ENCODE measurements around the gene BOLA2B. TPM values are rescaled to one million over a fixed set of nuclear protein-coding genes. Genes with fewer than 3 reads are reported as not detected.
"Not testable (repeated sequence)": the region's sequence is repeated elsewhere in the genome, so short reads cannot be mapped to it uniquely, and the experiment has no call there.

Gene BOLA2B
- total RNA-seq, 1 donor from 2014 or later: 82.9 TPM

DNA sequence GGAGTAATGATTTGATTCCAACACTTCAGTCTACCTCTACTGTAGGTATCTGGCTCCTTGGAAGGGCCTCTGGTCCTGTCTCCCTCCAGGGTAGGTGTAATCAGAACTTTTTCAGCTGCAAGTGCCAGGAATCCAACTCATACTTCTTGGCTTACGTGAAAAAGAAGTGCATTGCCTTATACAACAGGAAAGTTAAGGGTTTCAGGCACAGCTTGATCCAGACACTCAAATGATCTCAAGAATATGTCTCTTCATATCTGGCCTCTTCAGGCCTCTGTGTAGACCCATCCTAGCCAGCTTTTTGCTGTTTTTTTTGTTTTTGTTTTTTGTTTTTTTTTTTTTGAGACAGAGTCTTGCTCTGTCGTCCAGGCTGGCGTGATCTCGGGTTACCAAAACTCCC is 14.3 kb downstream of the BOLA2B start:
- DNase-seq (ENCODE audit: extremely low spot score, unreplicated experiment): no peak
- Mint-ChIP-seq H3K4me3 (no peak overlapping the region), H3K9me3 (no peaks in the 10 kb centered on the region), H3K4me1 (ENCODE audit: unreplicated experiment) (no peaks in the 10 kb centered on the region), H3K27ac (no peak overlapping the region), H3K36me3 (no peaks in the 10 kb centered on the region), H3K27me3 (no peaks in the 10 kb centered on the region)
- TF ChIP-seq, protein P1, sequence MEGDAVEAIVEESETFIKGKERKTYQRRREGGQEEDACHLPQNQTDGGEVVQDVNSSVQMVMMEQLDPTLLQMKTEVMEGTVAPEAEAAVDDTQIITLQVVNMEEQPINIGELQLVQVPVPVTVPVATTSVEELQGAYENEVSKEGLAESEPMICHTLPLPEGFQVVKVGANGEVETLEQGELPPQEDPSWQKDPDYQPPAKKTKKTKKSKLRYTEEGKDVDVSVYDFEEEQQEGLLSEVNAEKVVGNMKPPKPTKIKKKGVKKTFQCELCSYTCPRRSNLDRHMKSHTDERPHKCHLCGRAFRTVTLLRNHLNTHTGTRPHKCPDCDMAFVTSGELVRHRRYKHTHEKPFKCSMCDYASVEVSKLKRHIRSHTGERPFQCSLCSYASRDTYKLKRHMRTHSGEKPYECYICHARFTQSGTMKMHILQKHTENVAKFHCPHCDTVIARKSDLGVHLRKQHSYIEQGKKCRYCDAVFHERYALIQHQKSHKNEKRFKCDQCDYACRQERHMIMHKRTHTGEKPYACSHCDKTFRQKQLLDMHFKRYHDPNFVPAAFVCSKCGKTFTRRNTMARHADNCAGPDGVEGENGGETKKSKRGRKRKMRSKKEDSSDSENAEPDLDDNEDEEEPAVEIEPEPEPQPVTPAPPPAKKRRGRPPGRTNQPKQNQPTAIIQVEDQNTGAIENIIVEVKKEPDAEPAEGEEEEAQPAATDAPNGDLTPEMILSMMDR (conservative IDR thresholded peaks at IDR 0.05): no peak

DNA sequence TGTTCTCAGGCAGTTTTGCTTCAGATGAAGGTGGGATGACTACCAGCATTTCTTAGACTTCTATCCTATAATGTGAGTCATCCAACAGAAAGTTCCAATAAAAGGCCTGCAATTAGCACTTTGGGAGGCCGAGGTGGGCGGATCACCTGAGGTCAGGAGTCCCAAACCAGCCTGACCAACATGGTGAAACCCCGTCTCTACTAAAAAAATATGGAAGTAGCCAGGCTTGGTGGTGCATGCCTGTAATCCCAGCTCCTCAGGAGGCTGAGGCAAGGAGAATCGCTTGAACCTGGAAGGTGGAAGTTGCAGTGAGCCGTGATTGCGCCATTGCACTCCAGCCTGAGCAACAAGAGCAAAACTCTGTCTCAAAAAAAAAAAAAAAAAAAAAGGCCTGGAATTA is 16.6 kb downstream of the BOLA2B start:
- H3K4me1 Mint-ChIP-seq (ENCODE audit: unreplicated experiment); DNase-seq (ENCODE audit: extremely low spot score, unreplicated experiment); H3K4me3 Mint-ChIP-seq: not testable (repeated sequence)

DNA sequence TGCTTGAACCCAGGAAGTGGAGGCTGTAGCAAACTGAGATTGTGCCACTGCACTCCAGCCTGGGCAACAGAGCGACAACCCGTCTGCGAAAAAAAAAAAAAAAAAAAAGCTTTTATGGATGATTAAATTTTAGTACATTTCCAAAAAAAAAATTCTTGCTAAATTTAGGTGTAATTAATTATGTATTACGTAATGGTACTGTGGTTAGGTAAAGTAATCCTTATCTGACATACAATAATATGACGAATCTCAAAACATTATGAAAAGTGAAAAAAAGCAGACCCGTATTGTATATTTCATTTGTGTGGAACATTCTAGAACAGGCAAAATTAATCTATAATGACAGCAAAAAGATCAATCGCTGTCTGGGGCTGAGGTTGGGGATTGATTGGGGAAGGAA is 20.4 kb downstream of the BOLA2B start:
- DNase-seq (ENCODE audit: extremely low spot score, unreplicated experiment): no peak
- Mint-ChIP-seq H3K9me3 (no peaks in the 10 kb centered on the region), H3K27me3 (no peaks in the 10 kb centered on the region), H3K36me3 (no peaks in the 10 kb centered on the region), H3K4me3 (no peak overlapping the region), H3K27ac (no peak overlapping the region), H3K4me1 (ENCODE audit: unreplicated experiment) (no peaks in the 10 kb centered on the region)
- TF ChIP-seq, protein P1 (conservative IDR thresholded peaks at IDR 0.05): no peak

More for the DNA sequence above, 16.6 kb downstream of the BOLA2B start:
- H3K27me3 Mint-ChIP-seq, H3K36me3 Mint-ChIP-seq, H3K27ac Mint-ChIP-seq, H3K9me3 Mint-ChIP-seq: not testable (repeated sequence)

- not testable (repeated sequence) for H3K4me1 Mint-ChIP-seq (ENCODE audit: unreplicated experiment); H3K9me3 Mint-ChIP-seq; H3K36me3 Mint-ChIP-seq; H3K4me3 Mint-ChIP-seq; H3K27ac Mint-ChIP-seq; H3K27me3 Mint-ChIP-seq; DNase-seq (ENCODE audit: extremely low spot score, unreplicated experiment)
These were observed 23.3 kb downstream of the BOLA2B start for GRCh38 chr16:30170145-30170544.

DNA sequence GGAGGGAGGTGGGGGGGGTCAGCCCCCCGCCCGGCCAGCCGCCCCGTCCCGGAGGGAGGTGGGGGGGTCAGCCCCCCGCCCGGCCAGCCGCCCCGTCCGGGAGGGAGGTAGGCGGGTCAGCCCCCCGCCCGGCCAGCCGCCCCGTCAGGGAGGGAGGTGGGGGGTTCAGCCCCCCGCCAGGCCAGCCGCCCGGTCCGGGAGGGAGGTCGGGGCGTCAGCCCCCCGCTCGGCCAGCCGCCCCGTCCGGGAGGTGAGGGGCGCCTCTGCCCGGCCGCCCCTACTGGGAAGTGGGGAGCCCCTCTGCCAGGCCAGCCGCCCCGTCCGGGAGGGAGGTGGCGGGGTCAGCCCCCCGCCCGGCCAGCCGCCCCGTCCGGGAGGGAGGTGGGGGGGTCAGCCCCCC is 24.1 kb downstream of the BOLA2B start:
- H3K4me3 Mint-ChIP-seq; H3K27ac Mint-ChIP-seq; H3K9me3 Mint-ChIP-seq; DNase-seq (ENCODE audit: extremely low spot score, unreplicated experiment); H3K4me1 Mint-ChIP-seq (ENCODE audit: unreplicated experiment); H3K27me3 Mint-ChIP-seq; H3K36me3 Mint-ChIP-seq: not testable (repeated sequence)

DNA sequence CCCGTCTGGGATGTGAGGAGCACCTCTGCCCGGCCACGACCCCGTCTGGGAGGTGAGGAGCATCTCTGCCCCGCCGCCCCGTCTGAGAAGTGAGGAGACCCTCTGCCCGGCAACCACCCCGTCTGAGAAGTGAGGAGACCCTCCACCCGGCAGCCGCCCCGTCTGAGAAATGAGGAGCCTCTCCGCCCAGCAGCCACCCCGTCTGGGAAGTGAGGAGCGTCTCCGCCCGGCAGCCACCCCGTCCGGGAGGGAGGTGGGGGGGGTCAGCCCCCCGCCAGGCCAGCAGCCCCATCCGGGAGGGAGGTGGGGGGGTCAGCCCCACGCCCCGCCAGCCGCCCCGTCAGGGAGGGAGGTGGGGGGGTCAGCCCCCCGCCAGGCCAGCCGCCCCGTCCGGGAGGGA is 24.7 kb downstream of the BOLA2B start:
- H3K27ac Mint-ChIP-seq; H3K36me3 Mint-ChIP-seq; DNase-seq (ENCODE audit: extremely low spot score, unreplicated experiment); H3K27me3 Mint-ChIP-seq; H3K4me1 Mint-ChIP-seq (ENCODE audit: unreplicated experiment); H3K4me3 Mint-ChIP-seq; H3K9me3 Mint-ChIP-seq: not testable (repeated sequence)

DNA sequence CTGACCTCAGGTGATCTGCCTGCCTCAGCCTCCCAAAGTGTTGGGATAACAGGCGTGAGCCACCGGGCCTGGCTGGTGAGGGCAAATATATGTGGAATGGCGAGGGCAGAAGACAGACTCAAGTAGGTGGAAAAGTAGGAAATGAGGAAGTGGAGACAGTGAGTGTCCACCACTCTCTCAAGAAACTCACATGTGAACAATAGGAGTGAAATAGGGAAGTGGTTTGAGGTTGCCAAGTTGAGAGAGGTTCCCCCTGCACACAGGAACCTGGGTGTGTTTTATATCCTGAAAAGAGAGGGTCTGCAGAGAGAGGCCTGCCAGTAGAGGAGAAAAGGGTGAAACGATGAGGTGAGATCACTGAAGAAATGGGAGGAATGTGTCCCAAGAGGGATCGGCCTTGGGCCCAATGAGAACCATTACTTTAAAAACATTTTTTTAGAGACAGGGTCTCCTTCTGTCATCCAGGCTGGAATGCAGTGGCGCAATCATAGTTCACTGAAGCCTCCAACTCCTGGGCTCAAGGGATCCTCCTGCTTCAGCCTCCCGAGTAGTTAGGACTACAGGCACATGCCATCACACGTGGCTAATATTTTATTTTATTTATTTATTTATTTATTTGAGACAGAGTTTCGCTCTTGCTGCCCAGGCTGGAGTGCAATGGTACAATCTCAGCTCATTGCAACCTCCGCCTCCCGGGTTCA is 27.1 kb downstream of the BOLA2B start:
- DNase-seq (ENCODE audit: extremely low spot score, unreplicated experiment): no peak
- TF ChIP-seq, protein P1 (conservative IDR thresholded peaks at IDR 0.05): no peak
- Mint-ChIP-seq H3K4me3 (no peak overlapping the region), H3K9me3 (no peaks in the 10 kb centered on the region), H3K4me1 (ENCODE audit: unreplicated experiment) (no peaks in the 10 kb centered on the region), H3K27ac (no peak overlapping the region), H3K27me3 (no peaks in the 10 kb centered on the region), H3K36me3 (no peaks in the 10 kb centered on the region)

GRCh38 chr16:30163538-30163937 is 29.9 kb downstream of the BOLA2B start:
- Mint-ChIP-seq H3K27me3 (no peaks in the 10 kb centered on the region), H3K4me1 (ENCODE audit: unreplicated experiment) (no peaks in the 10 kb centered on the region), H3K27ac (no peak overlapping the region), H3K4me3 (no peak overlapping the region), H3K9me3 (no peaks in the 10 kb centered on the region), H3K36me3 (no peaks in the 10 kb centered on the region)
- TF ChIP-seq, protein P1 (conservative IDR thresholded peaks at IDR 0.05): no peak
- no peak for DNase-seq (ENCODE audit: extremely low spot score, unreplicated experiment)

Data from type B pancreatic cell (in vitro differentiated cells).